Type B pancreatic cell (in vitro differentiated cells): ENCODE results near the gene ERICH2. TPM values are rescaled to one million over a fixed set of nuclear protein-coding genes. Genes with fewer than 3 reads are reported as not detected.

Experiments used
- DNase-seq: peaks from one replicate; pipeline ENCODE4 v3.0.0; 2021; ENCODE audit warnings: mixed read lengths; ENCODE audit not compliant: unreplicated experiment; ENCODE audit errors: extremely low spot score
- H3K27ac Mint-ChIP-seq: 2 replicates; pipeline ENCODE4 v1.8.0; 2021; ENCODE audit warnings: mild to moderate bottlenecking, mixed read lengths
- H3K27me3 Mint-ChIP-seq: 2 replicates; pipeline ENCODE4 v1.8.0; 2021; ENCODE audit warnings: mixed read lengths
- H3K36me3 Mint-ChIP-seq: 2 replicates; pipeline ENCODE4 v1.8.0; 2021; ENCODE audit warnings: mixed read lengths
- H3K4me1 Mint-ChIP-seq: one replicate; pipeline ENCODE4 v1.8.0; 2021; ENCODE audit warnings: mixed read lengths; ENCODE audit not compliant: unreplicated experiment
- H3K4me3 Mint-ChIP-seq: 2 replicates; pipeline ENCODE4 v1.8.0; 2021; ENCODE audit warnings: mild to moderate bottlenecking, mixed read lengths
- H3K9me3 Mint-ChIP-seq: 2 replicates; pipeline ENCODE4 v1.8.0; 2021; ENCODE audit warnings: mixed read lengths
- CTCF ChIP-seq: fragments of 200-600 bp; sonication (generic); conservative IDR thresholded peaks from 2 replicates; pipeline ENCODE4 v1.5.0; 2021; ENCODE audit warnings: antibody characterized with exemption, mild to moderate bottlenecking
- total RNA-seq: library from RNA; stranded (reverse); gene quantifications from 2 replicates; pipeline ENCODE4 v1.2.1, GENCODE V29; 2021; ENCODE audit warnings: low replicate concordance

Gene ERICH2
- total RNA-seq, 1 donor from 2014 or later, result not detected

- no peaks in the 10 kb centered on the region for H3K36me3 Mint-ChIP-seq
Measured at GRCh38 chr2:170822290-170823087, 52.3 kb downstream of the ERICH2 start.

GRCh38 chr2:170823088-170823897 is 53.1 kb downstream of the ERICH2 start:
- H3K4me1 Mint-ChIP-seq, result peaks cover 23% of the 10 kb centered on the region
- H3K27ac Mint-ChIP-seq, result no peak overlapping the region
- H3K27me3 Mint-ChIP-seq, result peaks cover 94% of the 10 kb centered on the region
- no peaks in the 10 kb centered on the region for H3K9me3 Mint-ChIP-seq
- TF ChIP-seq CTCF, result no peak
- no peak for DNase-seq
- H3K4me3 Mint-ChIP-seq, result peak overlapping the region; percentile 86
- H3K36me3 Mint-ChIP-seq, result no peaks in the 10 kb centered on the region

More at GRCh38 chr2:170822290-170823087, 52.3 kb downstream of the ERICH2 start:
- H3K27me3 Mint-ChIP-seq, result peaks cover 97% of the 10 kb centered on the region
- H3K4me1 Mint-ChIP-seq, result peaks cover 27% of the 10 kb centered on the region
- H3K9me3 Mint-ChIP-seq, result no peaks in the 10 kb centered on the region
- H3K27ac Mint-ChIP-seq, result peak overlapping the region; percentile 15
- peak overlapping the region; percentile 86 for H3K4me3 Mint-ChIP-seq
- peak; percentile 55 for TF ChIP-seq CTCF
- DNase-seq, result no peak

- Mint-ChIP-seq H3K4me1 (peaks cover 17% of the 10 kb centered on the region), H3K9me3 (no peaks in the 10 kb centered on the region), H3K36me3 (no peaks in the 10 kb centered on the region), H3K4me3 (peak overlapping the region; percentile 61), H3K27ac (no peak overlapping the region), H3K27me3 (peaks cover 94% of the 10 kb centered on the region)
- no peak for TF ChIP-seq CTCF
- no peak for DNase-seq
Measured at GRCh38 chr2:170823898-170824215, 53.7 kb downstream of the ERICH2 start.

- H3K36me3 Mint-ChIP-seq, result no peaks in the 10 kb centered on the region
- no peak for DNase-seq
- TF ChIP-seq CTCF, result no peak
- no peak overlapping the region for H3K27ac Mint-ChIP-seq
- H3K9me3 Mint-ChIP-seq, result no peaks in the 10 kb centered on the region
- peaks cover 94% of the 10 kb centered on the region for H3K27me3 Mint-ChIP-seq
- peaks cover 16% of the 10 kb centered on the region for H3K4me1 Mint-ChIP-seq
- H3K4me3 Mint-ChIP-seq, result peak overlapping the region; percentile 77
Measured at GRCh38 chr2:170824526-170825015, 54.4 kb downstream of the ERICH2 start.

- no peaks in the 10 kb centered on the region for H3K4me1 Mint-ChIP-seq
- TF ChIP-seq CTCF, result no peak
- no peak for DNase-seq
- H3K9me3 Mint-ChIP-seq, result no peaks in the 10 kb centered on the region
- peaks cover 84% of the 10 kb centered on the region for H3K27me3 Mint-ChIP-seq
- H3K27ac Mint-ChIP-seq, result no peak overlapping the region
- no peaks in the 10 kb centered on the region for H3K36me3 Mint-ChIP-seq
- no peak overlapping the region for H3K4me3 Mint-ChIP-seq
Measured at GRCh38 chr2:170827841-170828532, 57.8 kb downstream of the ERICH2 start.
